Panc1 (cell line): ENCODE data around the gene KRTAP24-1. TPM values are rescaled to one million over a fixed set of nuclear protein-coding genes. Genes with fewer than 3 reads are reported as not detected.

Source experiments
- ATAC-seq: fragments of 200-7000 bp; cut with Tn5 transposase; 2 replicates; pipeline ENCODE4 v1.9.1; 2020; ENCODE audit warnings: mild to moderate bottlenecking, moderate library complexity
- BruUV-seq: library from RNA; stranded (reverse); fragments of 400-500 nt; replicated peaks from 2 replicates; lab custom pipeline; 2021; lab: Mats Ljungman, UMichigan
- CTCF ChIA-PET: fragments of 300-600 bp; sonication (Branson Sonifier 250); formaldehyde crosslinking; loops from one replicate; lab custom pipeline; 2022; ENCODE audit warnings: antibody characterized with exemption; lab: Charles Lee
- POLR2A ChIA-PET: fragments of 300-600 bp; sonication (Branson Sonifier 250); formaldehyde crosslinking; loops from one replicate; lab custom pipeline; 2022; ENCODE audit warnings: antibody characterized with exemption; lab: Charles Lee
- DNase-seq: peaks from one replicate; pipeline ENCODE4 v3.0.0-alpha.2; 2010; ENCODE audit warnings: low read depth, low spot score
- H3K27ac ChIP-seq: 2 replicates; pipeline ENCODE4 v1.5.1; 2011; ENCODE audit warnings: mild to moderate bottlenecking, low read length, inconsistent platforms
- H3K27me3 ChIP-seq: fragments of 200-500 bp; sonication (Bioruptor generic); 2 replicates; pipeline ENCODE4 v1.6.0; 2014; ENCODE audit warnings: low read length, inconsistent platforms; ENCODE audit not compliant: control insufficient read depth, insufficient read depth
- H3K36me3 ChIP-seq: fragments of 200-500 bp; sonication (Bioruptor generic); 2 replicates; pipeline ENCODE4 v1.5.1; 2014; ENCODE audit warnings: inconsistent platforms, mild to moderate bottlenecking, low read length, moderate library complexity; ENCODE audit not compliant: control insufficient read depth, insufficient read depth
- H3K4me1 ChIP-seq: 2 replicates; pipeline ENCODE4 v1.5.1; 2011; ENCODE audit warnings: inconsistent platforms, mild to moderate bottlenecking, low read length, moderate library complexity; ENCODE audit not compliant: control insufficient read depth, insufficient read depth
- H3K4me3 ChIP-seq, 2 experiments: 2 replicates each; pipeline ENCODE4 v1.5.1; 2011 to 2012; ENCODE audit warnings: low read depth in 2 of 2, low read length in 2 of 2, mild to moderate bottlenecking in 2 of 2, inconsistent platforms in 1 of 2, moderate library complexity in 1 of 2
- H3K9me3 ChIP-seq: fragments of 200-500 bp; sonication (Bioruptor generic); 2 replicates; pipeline ENCODE4 v1.5.1; 2014; ENCODE audit warnings: low read depth, mild to moderate bottlenecking, inconsistent platforms, low read length, moderate library complexity; ENCODE audit not compliant: control insufficient read depth, insufficient read depth
- CTCF ChIP-seq: fragments of 450-650 bp; IDR thresholded peaks from 2 replicates; pipeline ENCODE4 v1.5.1; 2017; ENCODE audit warnings: mild to moderate bottlenecking
- POLR2AphosphoS5 ChIP-seq: IDR thresholded peaks from 2 replicates; pipeline ENCODE4 v1.6.1; 2012; ENCODE audit warnings: mild to moderate bottlenecking, low read depth, low read length, moderate library complexity
- SIN3A ChIP-seq: IDR thresholded peaks from 2 replicates; pipeline ENCODE4 v1.6.1; 2012; ENCODE audit warnings: low read depth, mild to moderate bottlenecking, low read length, moderate library complexity, borderline replicate concordance; ENCODE audit not compliant: insufficient read depth
- TCF7L2 ChIP-seq: IDR thresholded peaks from 2 replicates; pipeline ENCODE4 v1.6.1; 2011; ENCODE audit warnings: mild to moderate bottlenecking, low read depth, low read length, inconsistent platforms
- in situ Hi-C: cut with HindIII; loops from 2 replicates; pipeline ENCODE4 v1.10.0; 2016; ENCODE audit warnings: low sequenced_read_pairs, low pct_unique_long_range_greater_than_20kb
- intact Hi-C: fragments of 100-400 bp; cut with micrococcal nuclease; formaldehyde crosslinking; loops from one replicate; pipeline ENCODE4 v1.10.0; 2022; ENCODE audit not compliant: unreplicated experiment
- total RNA-seq: library from RNA; stranded (reverse); gene quantifications from one replicate; pipeline ENCODE4 v1.2.1, GENCODE V29; 2021; ENCODE audit not compliant: unreplicated experiment
- TF ChIP-seq, protein P1 (sequence below), 2 experiments: IDR thresholded peaks; 2 replicates each; pipeline ENCODE4 v1.6.1; 2011 to 2012; ENCODE audit warnings: low read depth in 2 of 2, control low read depth in 1 of 2, low read length in 1 of 2, mild to moderate bottlenecking in 1 of 2, moderate library complexity in 1 of 2; ENCODE audit not compliant: insufficient read depth in 1 of 2

Gene KRTAP24-1
- total RNA-seq, 1 experiment from 2014 or later, result not detected

DNA sequence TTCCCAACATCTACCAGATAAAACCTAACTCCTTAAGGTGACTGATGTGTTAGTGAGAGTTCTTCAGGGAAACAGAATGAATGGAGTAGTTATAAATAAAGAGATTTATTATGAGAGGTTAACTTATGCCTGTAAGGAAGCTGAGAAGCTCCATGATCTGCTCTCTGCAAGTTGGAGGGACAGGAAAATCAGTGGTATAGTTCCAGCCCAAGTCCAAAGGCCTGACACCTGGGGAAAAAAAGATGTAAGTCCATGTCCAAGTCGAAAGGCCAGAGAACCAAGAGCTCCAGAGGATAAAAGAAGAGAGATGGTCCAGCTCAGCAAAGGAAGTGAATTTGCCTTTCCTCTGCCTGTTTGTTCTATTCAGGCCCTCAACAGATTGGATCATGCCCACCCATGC lies 27.1 kb downstream of the KRTAP24-1 start:
- ChIA-PET CTCF (no interaction called here), POLR2A (no interaction called here)
- Histone ChIP-seq H3K9me3 (no peaks in the 10 kb centered on the region), H3K4me3 (no peak overlapping the region), H3K36me3 (no peaks in the 10 kb centered on the region), H3K27ac (no peak overlapping the region), H3K27me3 (no peaks in the 10 kb centered on the region), H3K4me1 (no peaks in the 10 kb centered on the region)
- no TSS peak for BruUV-seq
- in situ Hi-C loops, result no loop called here
- ATAC-seq (no peak), DNase-seq (no peak)
- intact Hi-C loops, result no loop called here
- TF ChIP-seq TCF7L2 (no peak), SIN3A (no peak), POLR2AphosphoS5 (no peak), CTCF (no peak)
- TF ChIP-seq, protein P1, sequence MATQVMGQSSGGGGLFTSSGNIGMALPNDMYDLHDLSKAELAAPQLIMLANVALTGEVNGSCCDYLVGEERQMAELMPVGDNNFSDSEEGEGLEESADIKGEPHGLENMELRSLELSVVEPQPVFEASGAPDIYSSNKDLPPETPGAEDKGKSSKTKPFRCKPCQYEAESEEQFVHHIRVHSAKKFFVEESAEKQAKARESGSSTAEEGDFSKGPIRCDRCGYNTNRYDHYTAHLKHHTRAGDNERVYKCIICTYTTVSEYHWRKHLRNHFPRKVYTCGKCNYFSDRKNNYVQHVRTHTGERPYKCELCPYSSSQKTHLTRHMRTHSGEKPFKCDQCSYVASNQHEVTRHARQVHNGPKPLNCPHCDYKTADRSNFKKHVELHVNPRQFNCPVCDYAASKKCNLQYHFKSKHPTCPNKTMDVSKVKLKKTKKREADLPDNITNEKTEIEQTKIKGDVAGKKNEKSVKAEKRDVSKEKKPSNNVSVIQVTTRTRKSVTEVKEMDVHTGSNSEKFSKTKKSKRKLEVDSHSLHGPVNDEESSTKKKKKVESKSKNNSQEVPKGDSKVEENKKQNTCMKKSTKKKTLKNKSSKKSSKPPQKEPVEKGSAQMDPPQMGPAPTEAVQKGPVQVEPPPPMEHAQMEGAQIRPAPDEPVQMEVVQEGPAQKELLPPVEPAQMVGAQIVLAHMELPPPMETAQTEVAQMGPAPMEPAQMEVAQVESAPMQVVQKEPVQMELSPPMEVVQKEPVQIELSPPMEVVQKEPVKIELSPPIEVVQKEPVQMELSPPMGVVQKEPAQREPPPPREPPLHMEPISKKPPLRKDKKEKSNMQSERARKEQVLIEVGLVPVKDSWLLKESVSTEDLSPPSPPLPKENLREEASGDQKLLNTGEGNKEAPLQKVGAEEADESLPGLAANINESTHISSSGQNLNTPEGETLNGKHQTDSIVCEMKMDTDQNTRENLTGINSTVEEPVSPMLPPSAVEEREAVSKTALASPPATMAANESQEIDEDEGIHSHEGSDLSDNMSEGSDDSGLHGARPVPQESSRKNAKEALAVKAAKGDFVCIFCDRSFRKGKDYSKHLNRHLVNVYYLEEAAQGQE (IDR thresholded peaks at IDR 0.05; ENCODE audit: insufficient read depth in 1 of 2, low read depth in 2 of 2, low read length in 1 of 2), result no peak

- no peak for TF ChIP-seq CTCF
- TF ChIP-seq, protein P1 (IDR thresholded peaks at IDR 0.05; ENCODE audit: insufficient read depth in 1 of 2, low read depth in 2 of 2, low read length in 1 of 2), result no peak
- TF ChIP-seq POLR2AphosphoS5, result no peak
- no peak for TF ChIP-seq TCF7L2
- intact Hi-C loops (no loop called here), in situ Hi-C loops (no loop called here)
- Histone ChIP-seq H3K27me3 (no peaks in the 10 kb centered on the region), H3K9me3 (no peaks in the 10 kb centered on the region), H3K36me3 (no peaks in the 10 kb centered on the region), H3K4me1 (no peaks in the 10 kb centered on the region), H3K27ac (no peak overlapping the region), H3K4me3 (no peak overlapping the region)
- DNase-seq, result no peak
- ATAC-seq, result no peak
- ChIA-PET POLR2A (no interaction called here), CTCF (no interaction called here)
- BruUV-seq, result no TSS peak
Measured at GRCh38 chr21:30251781-30252180, 31.0 kb downstream of the KRTAP24-1 start.
